Thyroid gland (tissue), 4 donors: Measurements from ENCODE around the gene IFTAP. TPM values are rescaled to one million over a fixed set of nuclear protein-coding genes. Genes with fewer than 3 reads are reported as not detected.

Experiments used
- DNase-seq, 2 donors: peaks; one replicate each; pipeline ENCODE4 v3.0.0-alpha.2; 2019
- H3K27ac ChIP-seq, 3 donors: fragments of 200-600 bp; sonication (generic); 1 replicate in 2 of 3; 2 replicates in 1 of 3; pipeline ENCODE4 v1.5.1; 2016 to 2019; ENCODE audit warnings: mild to moderate bottlenecking in 1 of 3, moderate library complexity in 1 of 3
- H3K27me3 ChIP-seq: fragments of 200-600 bp; sonication (generic); one replicate; pipeline ENCODE4 v1.5.1; 2019
- H3K36me3 ChIP-seq, 2 donors: fragments of 200-600 bp; sonication (generic); one replicate each; pipeline ENCODE4 v1.5.1; 2016 to 2019
- H3K4me1 ChIP-seq, 2 donors: fragments of 200-600 bp; sonication (generic); one replicate each; pipeline ENCODE4 v1.5.1; 2017 to 2019
- H3K4me3 ChIP-seq, 3 donors: fragments of 200-600 bp; sonication (generic); replicated peaks in 1 of 3; 1 replicate in 2 of 3; 2 replicates in 1 of 3; pipeline ENCODE4 v1.5.1; 2016; ENCODE audit warnings: mild to moderate bottlenecking in 1 of 3
- H3K9me3 ChIP-seq: fragments of 200-600 bp; sonication (generic); one replicate; pipeline ENCODE4 v1.5.1; 2017
- POLR2A ChIP-seq, 2 donors: fragments of 450-650 bp; IDR thresholded peaks; one replicate each; pipeline ENCODE4 v1.6.1; 2017; ENCODE audit warnings: antibody characterized with exemption in 2 of 2, mild to moderate bottlenecking in 2 of 2, moderate library complexity in 1 of 2
- WGBS, 2 donors: methylation state at CpG; one replicate each; pipeline ENCODE4 v1.1.5; 2017; 5-methylcytosine and 5-hydroxymethylcytosine counted together
- intact Hi-C: fragments of 100-400 bp; cut with DNase I; formaldehyde crosslinking; loops from one replicate; pipeline ENCODE4 v1.15.1; 2023
- total RNA-seq, 4 donors: library from RNA; depleted of rRNA; stranded (reverse); fragments of >200 nt; gene quantifications; one replicate each; pipeline ENCODE4 v1.2.3, GENCODE V29; 2016
- TF ChIP-seq, protein P1 (sequence below), 6 experiments: fragments of 200-600 bp in 3 of 6; fragments of 450-650 bp in 3 of 6; sonication (generic) in 3 of 6; IDR thresholded peaks; one replicate each; pipeline ENCODE4 v1.5.1; 2016 to 2019; ENCODE audit warnings: antibody characterized with exemption in 6 of 6, mild to moderate bottlenecking in 2 of 6, inconsistent platforms in 1 of 6, moderate library complexity in 1 of 6

Gene IFTAP
- total RNA-seq, 4 donors from 2014 or later = 48.1 to 139 (median 99.0) TPM

DNA sequence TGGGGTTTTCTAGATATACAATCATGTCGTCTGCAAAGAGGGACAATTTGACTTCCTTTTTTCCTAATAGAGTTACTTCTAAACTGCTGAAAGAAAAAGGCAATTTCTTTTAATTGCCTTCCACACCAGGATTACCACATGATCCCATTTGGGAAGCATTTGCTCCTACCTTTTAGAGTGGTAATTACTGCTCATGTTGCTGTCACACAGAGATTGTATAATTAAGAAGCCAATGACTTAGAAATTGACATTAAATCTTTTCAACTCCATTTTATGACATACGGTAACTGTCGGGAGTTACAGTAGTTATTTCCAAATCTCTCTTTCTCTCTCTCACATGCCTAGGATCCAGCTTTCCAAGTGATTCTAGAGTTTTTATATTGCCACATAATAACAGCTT lies 21.5 kb downstream of the IFTAP start:
- WGBS, 2 donors = 81% methylated on average over 3 of the region's 3 CpGs
- no peaks in the 10 kb centered on the region for H3K27me3 ChIP-seq
- no peaks in the 10 kb centered on the region for H3K9me3 ChIP-seq
- no peak overlapping the region for H3K4me3 ChIP-seq
- peaks cover 63 to 71% of the 10 kb centered on the region in 2 donors for H3K4me1 ChIP-seq
- DNase-seq = no peak
- H3K36me3 ChIP-seq = no peaks in the 10 kb centered on the region
- intact Hi-C loops = no loop called here
- TF ChIP-seq, protein P1, sequence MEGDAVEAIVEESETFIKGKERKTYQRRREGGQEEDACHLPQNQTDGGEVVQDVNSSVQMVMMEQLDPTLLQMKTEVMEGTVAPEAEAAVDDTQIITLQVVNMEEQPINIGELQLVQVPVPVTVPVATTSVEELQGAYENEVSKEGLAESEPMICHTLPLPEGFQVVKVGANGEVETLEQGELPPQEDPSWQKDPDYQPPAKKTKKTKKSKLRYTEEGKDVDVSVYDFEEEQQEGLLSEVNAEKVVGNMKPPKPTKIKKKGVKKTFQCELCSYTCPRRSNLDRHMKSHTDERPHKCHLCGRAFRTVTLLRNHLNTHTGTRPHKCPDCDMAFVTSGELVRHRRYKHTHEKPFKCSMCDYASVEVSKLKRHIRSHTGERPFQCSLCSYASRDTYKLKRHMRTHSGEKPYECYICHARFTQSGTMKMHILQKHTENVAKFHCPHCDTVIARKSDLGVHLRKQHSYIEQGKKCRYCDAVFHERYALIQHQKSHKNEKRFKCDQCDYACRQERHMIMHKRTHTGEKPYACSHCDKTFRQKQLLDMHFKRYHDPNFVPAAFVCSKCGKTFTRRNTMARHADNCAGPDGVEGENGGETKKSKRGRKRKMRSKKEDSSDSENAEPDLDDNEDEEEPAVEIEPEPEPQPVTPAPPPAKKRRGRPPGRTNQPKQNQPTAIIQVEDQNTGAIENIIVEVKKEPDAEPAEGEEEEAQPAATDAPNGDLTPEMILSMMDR (IDR thresholded peaks at IDR 0.05) = no peak
- no peak for TF ChIP-seq POLR2A (IDR thresholded peaks at IDR 0.05)
- peak overlapping the region in 2 of 3 donors; percentile 86 to 92 for H3K27ac ChIP-seq

DNA sequence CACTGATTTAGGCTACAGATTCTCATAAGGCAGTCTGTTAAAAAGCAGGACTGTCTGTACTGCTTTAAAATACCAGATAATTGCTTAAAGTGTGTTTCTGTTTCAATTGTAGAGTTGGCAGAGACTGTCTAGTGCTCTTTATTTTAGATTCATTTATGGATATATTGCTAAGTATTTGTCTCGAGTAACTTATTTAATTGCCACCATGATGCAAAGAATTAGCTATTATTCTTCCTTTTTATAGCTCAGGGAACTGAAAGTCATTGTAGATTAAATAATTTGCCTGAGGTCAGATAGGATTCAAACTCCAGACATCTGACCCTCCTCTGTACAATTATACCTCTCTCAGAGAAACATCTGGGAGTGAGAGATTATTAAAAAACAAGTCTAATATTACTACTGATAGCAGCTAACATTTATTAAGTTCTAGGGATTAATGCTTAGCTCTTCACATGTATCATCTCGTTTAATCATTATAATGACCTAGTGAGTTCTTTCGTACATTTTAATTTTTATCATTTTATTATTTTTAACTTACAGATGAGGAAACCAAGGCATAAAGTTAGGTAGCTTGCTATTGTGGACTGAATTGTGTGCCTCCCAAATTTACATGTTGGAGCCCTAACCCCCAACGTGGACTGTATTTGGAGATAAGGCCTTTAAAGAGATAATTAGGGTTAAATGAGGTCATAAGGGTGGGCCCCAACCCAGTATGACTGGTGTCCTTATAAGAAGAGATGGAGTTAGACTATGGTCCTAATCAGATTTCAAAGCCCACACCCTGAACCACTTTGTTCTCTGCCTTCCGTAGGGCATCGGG lies 23.5 kb downstream of the IFTAP start:
- no peak for DNase-seq
- intact Hi-C loops = no loop called here
- H3K4me3 ChIP-seq = no peak overlapping the region
- H3K27ac ChIP-seq = peak overlapping the region; percentile 75 to 92 (median 86)
- no peaks in the 10 kb centered on the region for H3K9me3 ChIP-seq
- no peaks in the 10 kb centered on the region for H3K27me3 ChIP-seq
- WGBS, 2 donors = 92 to 94% methylated on average over 6 of the region's 6 CpGs
- TF ChIP-seq, protein P1 (IDR thresholded peaks at IDR 0.05) = no peak
- no peak for TF ChIP-seq POLR2A (IDR thresholded peaks at IDR 0.05)
- peaks cover 64 to 68% of the 10 kb centered on the region in 2 donors for H3K4me1 ChIP-seq
- no peaks in the 10 kb centered on the region for H3K36me3 ChIP-seq

DNA sequence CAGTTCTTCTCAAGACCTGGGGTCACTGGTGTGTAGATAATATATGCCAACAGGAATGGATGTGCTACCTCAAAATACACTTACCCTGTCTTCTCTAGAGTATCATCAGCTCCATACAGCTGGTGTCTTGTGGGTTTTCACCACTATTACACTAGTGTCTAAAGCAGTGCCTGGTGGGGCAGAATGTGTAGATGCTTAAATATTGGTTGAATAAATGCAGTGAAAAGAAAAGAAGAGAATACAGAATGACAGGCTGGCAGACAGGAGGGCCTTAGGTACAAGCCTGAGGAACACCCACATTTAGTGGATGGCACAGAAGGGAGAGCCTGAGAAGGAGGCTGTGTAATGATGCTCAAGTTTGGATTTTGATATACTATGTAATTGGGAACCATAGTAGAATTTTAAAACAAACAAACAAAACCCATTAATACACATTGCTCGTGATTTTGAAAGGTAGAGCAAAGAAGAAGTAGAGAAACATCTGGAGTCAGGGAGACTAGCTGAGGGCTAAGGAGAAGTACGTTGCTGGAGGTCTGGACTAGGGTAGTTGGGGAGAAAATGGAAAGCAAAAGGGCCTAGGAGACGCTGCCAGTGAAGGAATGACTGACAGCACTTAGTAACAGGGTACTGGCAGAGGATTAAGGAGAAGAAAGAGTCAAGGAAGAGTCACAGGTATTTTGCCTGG lies 24.2 kb downstream of the IFTAP start:
- intact Hi-C loops = no loop called here
- Histone ChIP-seq H3K27me3 (no peaks in the 10 kb centered on the region), H3K36me3 (no peaks in the 10 kb centered on the region), H3K4me1 (peaks cover 60 to 63% of the 10 kb centered on the region in 2 donors), H3K27ac (peak overlapping the region; percentile 75 to 92 (median 86)), H3K9me3 (no peaks in the 10 kb centered on the region), H3K4me3 (no peak overlapping the region)
- 78 to 81% methylated on average over 3 of the region's 3 CpGs for WGBS, 2 donors
- DNase-seq = no peak
- TF ChIP-seq POLR2A (IDR thresholded peaks at IDR 0.05) = no peak
- TF ChIP-seq, protein P1 (IDR thresholded peaks at IDR 0.05) = no peak

DNA sequence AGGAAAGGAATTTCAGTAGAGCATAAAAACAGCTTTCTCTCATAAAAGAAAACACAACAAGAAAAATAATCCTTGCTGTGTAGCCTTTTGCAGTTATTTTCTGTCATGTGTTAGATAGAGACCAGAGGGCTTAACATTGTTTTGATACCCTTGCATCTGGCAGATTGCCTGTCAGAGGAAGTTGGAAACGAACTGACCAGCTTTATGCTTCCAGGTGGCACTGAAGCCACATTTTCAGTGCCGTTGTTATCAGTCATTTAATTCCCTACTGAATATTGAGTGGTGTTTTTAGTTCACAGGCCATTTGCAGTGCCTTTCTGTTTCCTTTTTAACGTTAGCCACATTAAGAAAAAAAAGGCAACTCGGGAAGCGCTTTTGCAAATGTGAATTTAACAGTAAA lies 25.2 kb downstream of the IFTAP start:
- peak; percentile 58 to 66 for DNase-seq
- 18 to 21% methylated on average over 5 of the region's 5 CpGs for WGBS, 2 donors
- Histone ChIP-seq H3K36me3 (no peaks in the 10 kb centered on the region), H3K4me1 (peaks cover 60 to 61% of the 10 kb centered on the region in 2 donors), H3K27me3 (no peaks in the 10 kb centered on the region), H3K9me3 (no peaks in the 10 kb centered on the region), H3K27ac (peak overlapping the region; percentile 75 to 92 (median 86)), H3K4me3 (no peak overlapping the region)
- intact Hi-C loops = no loop called here
- TF ChIP-seq, protein P1 (IDR thresholded peaks at IDR 0.05) = no peak
- TF ChIP-seq POLR2A (IDR thresholded peaks at IDR 0.05) = peak in 1 of 2 donors; percentile 52

DNA sequence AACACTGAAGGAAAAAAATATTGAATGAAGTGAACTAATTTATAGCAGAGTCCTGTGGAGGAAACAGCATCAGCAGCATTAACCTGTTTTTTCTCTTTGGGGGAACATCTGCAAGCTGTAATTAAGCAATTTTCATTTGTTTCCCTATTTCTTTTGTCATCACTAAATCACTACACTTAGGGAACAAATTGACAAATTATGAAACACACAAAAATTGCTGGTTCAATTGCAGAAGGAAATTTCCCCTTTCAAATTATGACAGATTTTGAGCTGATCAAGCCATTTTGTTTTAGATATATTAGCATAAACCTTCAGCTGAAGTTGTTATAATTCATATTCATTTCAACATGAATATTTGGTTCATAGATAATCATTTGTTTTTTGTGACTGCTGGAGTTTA lies 25.9 kb downstream of the IFTAP start:
- no peak for TF ChIP-seq POLR2A (IDR thresholded peaks at IDR 0.05)
- TF ChIP-seq, protein P1 (IDR thresholded peaks at IDR 0.05) = no peak
- no peaks in the 10 kb centered on the region for H3K9me3 ChIP-seq
- no peak for DNase-seq
- no peak overlapping the region for H3K4me3 ChIP-seq
- peak overlapping the region; percentile 75 to 92 (median 86) for H3K27ac ChIP-seq
- intact Hi-C loops = loop anchor here (10.0 kb wide), 1 partner anchor 55 kb away; the partner anchor contains the start of gene RAG1
- no peaks in the 10 kb centered on the region for H3K27me3 ChIP-seq
- peaks cover 60 to 61% of the 10 kb centered on the region in 2 donors for H3K4me1 ChIP-seq
- no peaks in the 10 kb centered on the region for H3K36me3 ChIP-seq
